HUES64 (cell line): ENCODE data around the gene ARL5A.

Experiments
- H3K27ac ChIP-seq: 2 replicates; pipeline ENCODE4 v1.7.0; 2013; ENCODE audit warnings: low read depth, low read length, inconsistent platforms
- H3K27me3 ChIP-seq: 2 replicates; pipeline ENCODE4 v1.6.1; 2013; ENCODE audit warnings: mild to moderate bottlenecking, low read length; ENCODE audit not compliant: insufficient read depth
- H3K36me3 ChIP-seq: 2 replicates; pipeline ENCODE4 v1.6.1; 2013; ENCODE audit warnings: mild to moderate bottlenecking, low read length; ENCODE audit not compliant: insufficient read depth
- H3K4me1 ChIP-seq: 2 replicates; pipeline ENCODE4 v1.6.1; 2013; ENCODE audit warnings: mild to moderate bottlenecking, low read length, moderate library complexity; ENCODE audit not compliant: insufficient read depth
- H3K4me3 ChIP-seq: 2 replicates; pipeline ENCODE4 v1.5.1; 2013; ENCODE audit warnings: mild to moderate bottlenecking, low read length, moderate library complexity
- H3K9ac ChIP-seq: 2 replicates; pipeline ENCODE4 v1.6.1; 2013; ENCODE audit warnings: mild to moderate bottlenecking, low read depth, low read length
- H3K9me3 ChIP-seq: 2 replicates; pipeline ENCODE4 v1.6.1; 2013; ENCODE audit warnings: low read depth, low read length; ENCODE audit not compliant: insufficient read depth
- WGBS: fragments of 150-250, 120-280 bp; methylation state at CpG from one replicate; pipeline ENCODE4 v1.1.7; 2013; ENCODE audit warnings: missing lambda C conversion rate; 5-methylcytosine and 5-hydroxymethylcytosine counted together

Gene ARL5A

DNA sequence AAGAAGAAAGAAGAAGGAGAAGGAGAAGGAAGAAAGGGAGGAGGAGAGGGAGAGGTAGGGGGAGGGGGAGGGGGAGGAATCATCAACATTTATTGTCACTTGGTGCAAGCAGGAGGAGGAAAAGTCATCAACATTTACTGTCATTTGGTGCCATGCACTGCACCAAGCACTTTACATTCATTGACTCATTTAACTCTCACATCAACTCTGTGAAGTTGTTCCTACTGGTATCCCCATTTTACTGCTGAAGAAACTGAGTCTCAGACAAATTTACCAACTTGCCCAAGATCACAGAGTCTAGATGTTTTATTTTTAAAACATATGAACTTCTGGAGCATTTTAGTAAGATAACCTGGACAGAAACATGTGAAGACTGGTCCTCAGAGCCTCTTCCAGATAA, 47.3 kb downstream of the ARL5A start:
- Histone ChIP-seq H3K36me3 (peaks cover 41% of the 10 kb centered on the region), H3K27me3 (no peaks in the 10 kb centered on the region), H3K4me1 (no peaks in the 10 kb centered on the region), H3K9me3 (no peaks in the 10 kb centered on the region), H3K9ac (no peak overlapping the region), H3K27ac (no peak overlapping the region), H3K4me3 (no peak overlapping the region)

GRCh38 chr2:151777935-151778334, 50.3 kb downstream of the ARL5A start:
- no peak overlapping the region for H3K27ac ChIP-seq
- no peak overlapping the region for H3K4me3 ChIP-seq

GRCh38 chr2:151777487-151777886, 50.7 kb downstream of the ARL5A start:
- Histone ChIP-seq H3K27ac (no peak overlapping the region), H3K4me1 (no peaks in the 10 kb centered on the region), H3K9me3 (no peaks in the 10 kb centered on the region), H3K4me3 (no peak overlapping the region), H3K36me3 (peaks cover 26% of the 10 kb centered on the region), H3K9ac (no peak overlapping the region), H3K27me3 (no peaks in the 10 kb centered on the region)
- 97% methylated on average over 2 of the region's 3 CpGs for WGBS

More at GRCh38 chr2:151777935-151778334, 50.3 kb downstream of the ARL5A start:
- Histone ChIP-seq H3K9ac (no peak overlapping the region), H3K4me1 (no peaks in the 10 kb centered on the region), H3K36me3 (peaks cover 31% of the 10 kb centered on the region), H3K27me3 (no peaks in the 10 kb centered on the region), H3K9me3 (no peaks in the 10 kb centered on the region)
- WGBS, result 96% methylated on average over 1 of the region's 2 CpGs

DNA sequence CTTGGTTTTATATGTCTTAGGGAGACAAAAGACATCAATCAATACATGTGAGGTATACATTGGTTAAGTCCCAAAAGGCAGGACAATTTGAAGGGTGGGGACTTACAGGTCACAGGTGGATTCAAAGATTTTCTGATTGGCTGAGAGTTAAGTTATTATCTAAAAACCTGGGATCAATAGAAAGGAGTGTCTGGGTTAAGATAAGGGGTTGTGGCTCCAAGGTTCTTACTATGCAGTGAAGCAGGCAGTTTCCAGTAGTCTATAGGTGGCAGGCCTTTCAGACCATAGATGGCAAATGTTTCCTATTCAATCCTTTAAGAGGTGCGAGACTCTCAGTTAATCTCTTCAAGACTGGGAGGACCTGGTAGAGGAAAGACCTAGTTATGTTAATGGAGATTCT, 51.9 kb downstream of the ARL5A start:
- H3K4me3 ChIP-seq, result no peak overlapping the region
- H3K36me3 ChIP-seq, result peaks cover 17% of the 10 kb centered on the region
- H3K4me1 ChIP-seq, result no peaks in the 10 kb centered on the region
- no peaks in the 10 kb centered on the region for H3K27me3 ChIP-seq
- H3K27ac ChIP-seq, result no peak overlapping the region
- no peak overlapping the region for H3K9ac ChIP-seq
- 80% methylated on average over 1 of the region's 1 CpG for WGBS
- no peaks in the 10 kb centered on the region for H3K9me3 ChIP-seq

DNA sequence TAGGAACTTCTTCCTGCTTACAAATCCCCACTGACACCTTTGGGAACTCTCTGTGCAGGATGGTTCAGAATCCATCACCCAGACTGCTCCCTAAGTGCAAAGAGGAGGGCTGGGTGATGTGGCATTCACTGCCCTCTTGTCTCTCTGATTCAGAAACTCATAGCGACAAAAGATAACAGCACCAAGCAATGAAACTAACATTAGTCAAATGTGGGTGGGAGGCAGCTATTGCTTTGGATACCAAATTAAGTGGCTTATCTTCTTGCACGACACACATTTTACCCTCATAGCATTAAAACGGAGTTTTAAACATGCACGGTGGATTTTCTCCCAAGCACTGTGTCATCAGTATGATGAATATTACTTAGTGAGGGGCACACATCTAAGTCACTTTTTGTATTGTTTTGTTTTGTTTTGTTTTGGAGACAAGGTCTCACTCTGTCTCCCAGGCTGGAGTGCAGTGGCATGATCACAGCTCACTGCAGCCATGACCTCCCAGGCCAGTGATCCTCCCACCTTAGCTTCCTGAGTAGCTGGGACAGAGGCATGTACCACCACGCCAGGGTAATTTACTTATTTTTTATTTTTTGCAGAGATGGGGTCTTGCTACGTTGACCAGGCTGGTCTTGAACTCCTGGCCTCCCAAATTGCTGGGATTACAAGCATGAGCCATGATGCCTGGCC, 53.0 kb downstream of the ARL5A start:
- WGBS, result 100% methylated on average over 4 of the region's 6 CpGs
- H3K4me3 ChIP-seq, result no peak overlapping the region
- no peak overlapping the region for H3K9ac ChIP-seq
- H3K27ac ChIP-seq, result no peak overlapping the region
- H3K27me3 ChIP-seq, result no peaks in the 10 kb centered on the region
- no peaks in the 10 kb centered on the region for H3K4me1 ChIP-seq
- H3K9me3 ChIP-seq, result no peaks in the 10 kb centered on the region
- H3K36me3 ChIP-seq, result peaks cover 13% of the 10 kb centered on the region

DNA sequence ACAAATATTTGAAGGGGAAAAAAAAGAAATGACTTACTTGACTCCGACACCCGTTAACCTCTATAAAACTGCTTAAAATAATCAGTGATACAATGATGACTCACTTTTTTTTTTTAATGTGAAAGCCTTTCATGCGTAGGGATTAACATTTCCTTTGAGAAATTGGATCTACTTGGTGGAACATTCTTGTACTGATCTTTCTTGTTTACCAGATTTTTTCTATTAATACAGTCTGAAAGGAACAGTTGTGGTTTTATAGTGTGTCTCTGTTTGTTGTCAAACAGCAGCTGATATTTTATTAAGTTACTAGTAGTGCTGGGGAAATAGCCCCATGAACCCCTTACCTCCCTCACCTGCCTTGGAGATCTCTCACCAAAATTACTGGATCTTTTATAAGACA, 53.7 kb downstream of the ARL5A start:
- Histone ChIP-seq H3K4me1 (no peaks in the 10 kb centered on the region), H3K9ac (no peak overlapping the region)
- WGBS, result 100% methylated on average over 1 of the region's 3 CpGs

GRCh38 chr2:151771599-151772358, 56.4 kb downstream of the ARL5A start:
- Histone ChIP-seq H3K4me3 (no peak overlapping the region), H3K9ac (no peak overlapping the region), H3K4me1 (no peaks in the 10 kb centered on the region), H3K27me3 (no peaks in the 10 kb centered on the region), H3K27ac (no peak overlapping the region), H3K36me3 (peaks cover 12% of the 10 kb centered on the region), H3K9me3 (no peaks in the 10 kb centered on the region)
- WGBS, result 95% methylated on average over 10 of the region's 10 CpGs

More for the DNA sequence above, 53.7 kb downstream of the ARL5A start:
- H3K4me3 ChIP-seq, result no peak overlapping the region
- H3K27ac ChIP-seq, result no peak overlapping the region
- no peaks in the 10 kb centered on the region for H3K9me3 ChIP-seq
- H3K27me3 ChIP-seq, result no peaks in the 10 kb centered on the region
- peaks cover 13% of the 10 kb centered on the region for H3K36me3 ChIP-seq

GRCh38 chr2:151770995-151771394, 57.2 kb downstream of the ARL5A start:
- Histone ChIP-seq H3K36me3 (peaks cover 4% of the 10 kb centered on the region; the same call in 1 of the 2 replicates), H3K4me1 (peaks cover 6% of the 10 kb centered on the region; the same call in 1 of the 2 replicates), H3K9me3 (no peaks in the 10 kb centered on the region), H3K27me3 (no peaks in the 10 kb centered on the region), H3K4me3 (no peak overlapping the region), H3K27ac (no peak overlapping the region), H3K9ac (no peak overlapping the region)
- 81% methylated on average over 1 of the region's 2 CpGs for WGBS

- H3K4me1 ChIP-seq, result peaks cover 8% of the 10 kb centered on the region; the same call in 1 of the 2 replicates
- H3K4me3 ChIP-seq, result no peak overlapping the region
- no peaks in the 10 kb centered on the region for H3K27me3 ChIP-seq
- WGBS, result 67% methylated on average over 1 of the region's 1 CpG
- H3K9me3 ChIP-seq, result no peaks in the 10 kb centered on the region
- no peak overlapping the region for H3K27ac ChIP-seq
- no peaks in the 10 kb centered on the region for H3K36me3 ChIP-seq
- H3K9ac ChIP-seq, result no peak overlapping the region
Observed at GRCh38 chr2:151769606-151770005, 58.6 kb downstream of the ARL5A start.

GRCh38 chr2:151767536-151767935, 60.7 kb downstream of the ARL5A start:
- Histone ChIP-seq H3K27me3 (no peaks in the 10 kb centered on the region), H3K9me3 (no peaks in the 10 kb centered on the region), H3K9ac (no peak overlapping the region), H3K27ac (no peak overlapping the region), H3K4me3 (no peak overlapping the region), H3K36me3 (no peaks in the 10 kb centered on the region), H3K4me1 (peaks cover 8% of the 10 kb centered on the region; the same call in 1 of the 2 replicates)
- WGBS, result 79% methylated on average over 2 of the region's 2 CpGs

DNA sequence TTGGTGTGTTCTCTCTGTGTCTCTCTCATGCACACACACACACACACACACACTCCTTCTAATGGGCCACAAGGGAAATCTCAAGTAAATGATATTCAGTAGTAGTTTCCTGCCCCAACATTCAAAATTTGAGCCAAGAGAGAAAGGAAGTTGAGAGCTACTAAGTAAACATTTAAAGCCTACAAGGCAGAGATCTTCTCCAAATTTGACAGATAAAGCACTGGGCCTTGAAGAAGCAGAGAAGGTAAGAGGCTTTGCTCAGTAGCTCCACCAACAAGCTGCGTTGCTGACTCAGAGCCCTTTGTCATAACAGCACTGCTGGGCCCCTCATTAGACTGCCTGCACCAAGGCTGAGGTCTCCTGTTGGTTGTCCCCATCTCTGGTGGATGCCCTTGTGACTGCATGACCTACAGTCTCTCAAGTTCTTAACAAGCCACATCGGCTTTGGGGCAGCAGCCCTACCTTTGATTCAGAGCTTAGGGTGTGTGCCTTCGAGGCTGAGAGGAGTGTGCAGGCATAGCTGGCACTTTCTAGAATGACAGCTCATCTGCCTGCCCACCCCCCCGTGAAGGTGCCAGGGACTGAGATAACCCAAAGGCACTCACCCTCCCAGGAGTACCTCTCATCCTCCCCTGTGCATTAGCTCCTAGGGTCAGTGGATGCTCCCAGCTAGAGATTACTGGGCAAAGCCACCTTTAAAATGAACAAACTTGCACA, 61.6 kb downstream of the ARL5A start:
- Histone ChIP-seq H3K9ac (no peak overlapping the region), H3K27ac (no peak overlapping the region), H3K4me1 (peaks cover 8% of the 10 kb centered on the region; the same call in 1 of the 2 replicates), H3K4me3 (no peak overlapping the region), H3K9me3 (no peaks in the 10 kb centered on the region), H3K27me3 (no peaks in the 10 kb centered on the region), H3K36me3 (no peaks in the 10 kb centered on the region)
- 90% methylated on average over 4 of the region's 4 CpGs for WGBS
